IMR-90 (cell line): Measurements from ENCODE around the gene TELO2. TPM values are rescaled to one million over a fixed set of nuclear protein-coding genes. Genes with fewer than 3 reads are reported as not detected.

Experiments used
- ATAC-seq: fragments of 200-7000 bp; cut with Tn5 transposase; 2 replicates; pipeline ENCODE4 v1.9.1; 2020; ENCODE audit warnings: low read depth, mild to moderate bottlenecking, moderate library complexity
- BruUV-seq: library from RNA; stranded (reverse); fragments of 400-500 nt; replicated peaks from 2 replicates; lab custom pipeline; 2021; lab: Mats Ljungman, UMichigan
- CTCF ChIA-PET: fragments of 300-600 bp; formaldehyde crosslinking; extraction: SDS; loops from one replicate; lab custom pipeline; 2021; ENCODE audit warnings: antibody characterized with exemption; lab: Yijun Ruan, JAX
- POLR2A ChIA-PET: fragments of 300-600 bp; sonication (Branson Sonifier 250); formaldehyde crosslinking; loops from one replicate; lab custom pipeline; 2022; ENCODE audit warnings: antibody characterized with exemption; ENCODE audit not compliant: unreplicated experiment; lab: Charles Lee
- DNase-seq: peaks from one replicate; pipeline ENCODE4 v3.0.0; 2013
- H2AFZ ChIP-seq: replicated peaks from 2 replicates; pipeline ENCODE3; 2013; ENCODE audit warnings: low read length, mild to moderate bottlenecking; ENCODE audit not compliant: poor library complexity
- H2AK5ac ChIP-seq: 2 replicates; pipeline ENCODE4 v1.6.1; 2013; ENCODE audit warnings: low read depth, low read length, inconsistent platforms
- H2AK9ac ChIP-seq: replicated peaks from 2 replicates; pipeline ENCODE3; 2013; ENCODE audit warnings: mild to moderate bottlenecking, low read depth, low read length, moderate library complexity; ENCODE audit not compliant: poor library complexity
- H2BK120ac ChIP-seq: 2 replicates; pipeline ENCODE4 v1.6.1; 2013; ENCODE audit warnings: low read depth, low read length, inconsistent platforms
- H2BK15ac ChIP-seq: 3 replicates; pipeline ENCODE4 v1.6.1; 2013; ENCODE audit warnings: low read depth, low read length, inconsistent platforms
- H2BK20ac ChIP-seq: 2 replicates; pipeline ENCODE4 v1.6.1; 2013; ENCODE audit warnings: low read depth, mild to moderate bottlenecking, inconsistent platforms, low read length, moderate library complexity
- H2BK5ac ChIP-seq: 2 replicates; pipeline ENCODE4 v1.6.1; 2013; ENCODE audit warnings: mild to moderate bottlenecking, low read depth, low read length, inconsistent platforms; ENCODE audit not compliant: poor library complexity, severe bottlenecking
- H3K14ac ChIP-seq: replicated peaks from 2 replicates; pipeline ENCODE4 v1.6.1; 2013; ENCODE audit warnings: low read depth, low read length, inconsistent platforms
- H3K18ac ChIP-seq: 2 replicates; pipeline ENCODE4 v1.6.1; 2013; ENCODE audit warnings: low read depth, low read length, control low read depth
- H3K23ac ChIP-seq: 2 replicates; pipeline ENCODE4 v1.6.1; 2013; ENCODE audit warnings: low read depth, low read length, inconsistent platforms
- H3K27ac ChIP-seq: 2 replicates; pipeline ENCODE4 v1.5.1; 2013; ENCODE audit warnings: mild to moderate bottlenecking, control low read depth, low read length; ENCODE audit not compliant: insufficient read depth
- H3K27me3 ChIP-seq: 2 replicates; pipeline ENCODE4 v1.6.1; 2013; ENCODE audit warnings: low read length; ENCODE audit not compliant: control insufficient read depth, insufficient read depth
- H3K36me3 ChIP-seq: 2 replicates; pipeline ENCODE4 v1.6.1; 2013; ENCODE audit warnings: low read length, mixed read lengths; ENCODE audit not compliant: control insufficient read depth, insufficient read depth
- H3K4ac ChIP-seq: 2 replicates; pipeline ENCODE4 v1.6.1; 2013; ENCODE audit warnings: low read depth, low read length, inconsistent platforms
- H3K4me1 ChIP-seq: 2 replicates; pipeline ENCODE4 v1.6.1; 2013; ENCODE audit warnings: low read length, mixed read lengths; ENCODE audit not compliant: control insufficient read depth, insufficient read depth
- H3K4me2 ChIP-seq: 2 replicates; pipeline ENCODE4 v1.6.1; 2013; ENCODE audit warnings: low read depth, mild to moderate bottlenecking, control low read depth, low read length, moderate library complexity
- H3K4me3 ChIP-seq: 2 replicates; pipeline ENCODE4 v1.5.1; 2013; ENCODE audit warnings: low read depth, mild to moderate bottlenecking, control low read depth, low read length, moderate library complexity; ENCODE audit not compliant: insufficient read depth
- H3K56ac ChIP-seq: 2 replicates; pipeline ENCODE4 v1.6.1; 2013; ENCODE audit warnings: low read length, inconsistent platforms; ENCODE audit not compliant: insufficient read depth; ENCODE audit errors: extremely low read depth
- H3K79me1 ChIP-seq, 2 experiments: 2 replicates each; pipeline ENCODE4 v1.6.1; 2013; ENCODE audit warnings: low read length in 2 of 2, inconsistent platforms in 1 of 2, low read depth in 1 of 2
- H3K9ac ChIP-seq: 2 replicates; pipeline ENCODE4 v1.6.1; 2013; ENCODE audit warnings: low read depth, low read length, control low read depth
- H3K9me1 ChIP-seq: 2 replicates; pipeline ENCODE4 v1.6.1; 2013; ENCODE audit warnings: low read length, inconsistent platforms; ENCODE audit not compliant: insufficient read depth
- H3K9me3 ChIP-seq: 2 replicates; pipeline ENCODE4 v1.6.1; 2013; ENCODE audit warnings: low read length; ENCODE audit not compliant: control insufficient read depth, insufficient read depth
- H4K20me1 ChIP-seq: 2 replicates; pipeline ENCODE4 v1.6.1; 2013; ENCODE audit warnings: low read length, inconsistent platforms; ENCODE audit not compliant: insufficient read depth
- H4K5ac ChIP-seq: 2 replicates; pipeline ENCODE4 v1.6.1; 2013; ENCODE audit warnings: mild to moderate bottlenecking, low read depth, low read length, control low read depth
- H4K8ac ChIP-seq, 2 experiments: 2 replicates each; pipeline ENCODE4 v1.6.1; 2013; ENCODE audit warnings: low read depth in 2 of 2, low read length in 2 of 2, control low read depth in 1 of 2, inconsistent platforms in 1 of 2
- H4K91ac ChIP-seq: 2 replicates; pipeline ENCODE4 v1.6.1; 2013; ENCODE audit warnings: low read depth, low read length, inconsistent platforms; ENCODE audit not compliant: insufficient read depth
- BHLHE40 ChIP-seq: fragments of 150-350 bp; IDR thresholded peaks from 2 replicates; pipeline ENCODE4 v1.6.1; 2016; ENCODE audit warnings: mild to moderate bottlenecking, low read depth, low read length
- CEBPB ChIP-seq: IDR thresholded peaks from 2 replicates; pipeline ENCODE4 v1.6.1; 2012; ENCODE audit warnings: low read depth, low read length, improper control_type of control experiment
- CHD1 ChIP-seq: IDR thresholded peaks from 2 replicates; pipeline ENCODE4 v1.6.1; 2012; ENCODE audit warnings: low read depth, low read length, improper control_type of control experiment
- CTCF ChIP-seq: conservative IDR thresholded peaks from 2 replicates; pipeline ENCODE4 v1.5.1; 2012; ENCODE audit warnings: mild to moderate bottlenecking, low read depth, low read length, improper control_type of control experiment
- ELK1 ChIP-seq: fragments of 150-350 bp; IDR thresholded peaks from 2 replicates; pipeline ENCODE4 v1.6.1; 2016; ENCODE audit warnings: low read depth, mild to moderate bottlenecking, low read length, moderate library complexity, borderline replicate concordance
- FOS ChIP-seq: fragments of 150-350 bp; IDR thresholded peaks from 2 replicates; pipeline ENCODE4 v1.6.1; 2016; ENCODE audit warnings: low read depth, low read length
- MAFK ChIP-seq: IDR thresholded peaks from 2 replicates; pipeline ENCODE4 v1.6.1; 2012; ENCODE audit warnings: low read depth, low read length, improper control_type of control experiment
- MXI1 ChIP-seq: IDR thresholded peaks from 2 replicates; pipeline ENCODE4 v1.6.1; 2012; ENCODE audit warnings: low read depth, mild to moderate bottlenecking, low read length, moderate library complexity, borderline replicate concordance
- NFE2L2 ChIP-seq: fragments of 150-350 bp; IDR thresholded peaks from 2 replicates; pipeline ENCODE4 v1.6.1; 2016; ENCODE audit warnings: low read depth, mild to moderate bottlenecking, low read length
- POLR2A ChIP-seq: IDR thresholded peaks from 2 replicates; pipeline ENCODE4 v1.6.1; 2012; ENCODE audit warnings: mild to moderate bottlenecking, low read depth, low read length
- RAD21 ChIP-seq: IDR thresholded peaks from 2 replicates; pipeline ENCODE4 v1.6.1; 2012; ENCODE audit warnings: low read length, improper control_type of control experiment
- RCOR1 ChIP-seq: IDR thresholded peaks from 2 replicates; pipeline ENCODE4 v1.6.1; 2012; ENCODE audit warnings: mild to moderate bottlenecking, low read length, improper control_type of control experiment; ENCODE audit not compliant: insufficient replicate concordance
- RFX5 ChIP-seq: IDR thresholded peaks from 2 replicates; pipeline ENCODE4 v1.8.0; 2012; ENCODE audit warnings: low read depth, mild to moderate bottlenecking, low read length, moderate library complexity
- SMC3 ChIP-seq: fragments of 150-350 bp; IDR thresholded peaks from 2 replicates; pipeline ENCODE4 v1.6.1; 2016; ENCODE audit warnings: low read depth, mild to moderate bottlenecking, antibody characterized with exemption, low read length, moderate library complexity
- USF2 ChIP-seq: fragments of 150-350 bp; IDR thresholded peaks from 2 replicates; pipeline ENCODE4 v1.6.1; 2017; ENCODE audit warnings: mild to moderate bottlenecking, antibody characterized with exemption, low read length, low read depth
- WGBS, 2 experiments: methylation state at CpG; one replicate each; pipeline versions ENCODE4 v1.1.5 to v1.1.7; 2013; ENCODE audit warnings: missing lambda C conversion rate in 2 of 2; ENCODE audit not compliant: insufficient read length in 1 of 2; ENCODE audit errors: extremely low coverage in 2 of 2; 5-methylcytosine and 5-hydroxymethylcytosine counted together
- dilution Hi-C: fragments of 300-500 bp; cut with HindIII; formaldehyde crosslinking; loops from one replicate; pipeline ENCODE4 v1.14.3; 2018; ENCODE audit warnings: low sequenced_read_pairs; ENCODE audit not compliant: unreplicated experiment
- in situ Hi-C: fragments of 300-500 bp; cut with MboI; formaldehyde crosslinking; loops from 3 replicates; pipeline ENCODE4 v1.14.3; 2019; ENCODE audit warnings: low sequenced_read_pairs, inconsistent platforms, mixed read lengths
- intact Hi-C: fragments of 100-400 bp; cut with micrococcal nuclease; formaldehyde crosslinking; loops from 2 replicates; pipeline ENCODE4 v1.10.0; 2022
- polyA plus RNA-seq, 3 experiments: library from polyadenylated mRNA; depleted of rRNA; stranded (reverse); fragments of >200 nt; gene quantifications; 2 replicates each; pipeline ENCODE4 v1.2.3, GENCODE V29; 2012; ENCODE audit warnings: low replicate concordance in 1 of 3
- total RNA-seq: library from RNA; depleted of rRNA; stranded (reverse); fragments of >200 nt; gene quantifications from 2 replicates; pipeline ENCODE4 v1.2.3, GENCODE V29; 2012

Gene TELO2
- total and polyA plus RNA-seq, 2 of the 4 experiments (the other 2 are of a cell fraction), result 6.6 to 26.6 TPM

GRCh38 chr16:1509307-1510221, 16.4 kb downstream of the TELO2 start:
- dilution Hi-C loops (no loop called here), in situ Hi-C loops (no loop called here), intact Hi-C loops (no loop called here)
- no peak overlapping the region for H3K9ac ChIP-seq
- H4K8ac ChIP-seq, result no peak overlapping the region
- H3K9me3 ChIP-seq, result peaks cover 4% of the 10 kb centered on the region
- H3K36me3 ChIP-seq, result peaks cover 27% of the 10 kb centered on the region
- H2AFZ ChIP-seq, result peak overlapping the region; percentile 23
- no peak overlapping the region for H3K23ac ChIP-seq
- no peak overlapping the region for H3K27ac ChIP-seq
- no peaks in the 10 kb centered on the region for H3K79me1 ChIP-seq
- no peak overlapping the region for H3K18ac ChIP-seq
- H2AK5ac ChIP-seq, result no peak overlapping the region
- no peak overlapping the region for H3K4ac ChIP-seq
- no peak overlapping the region for H2BK15ac ChIP-seq
- no peak overlapping the region for H2BK120ac ChIP-seq
- DNase-seq, result no peak
- H2BK5ac ChIP-seq, result no peak overlapping the region
- H3K4me3 ChIP-seq, result no peak overlapping the region
- no peak for ATAC-seq
- BruUV-seq, result no TSS peak
- no peak overlapping the region for H3K4me2 ChIP-seq
- CTCF ChIA-PET, result no interaction called here
- H3K56ac ChIP-seq, result no peak overlapping the region
- H3K14ac ChIP-seq, result no peak overlapping the region
- no peak overlapping the region for H2AK9ac ChIP-seq
- POLR2A ChIA-PET, result no interaction called here
- no peak overlapping the region for H2BK20ac ChIP-seq
- no peak overlapping the region for H4K5ac ChIP-seq
- no peaks in the 10 kb centered on the region; the same call in 1 of the 2 replicates for H4K20me1 ChIP-seq
- no peaks in the 10 kb centered on the region for H3K27me3 ChIP-seq
- no peaks in the 10 kb centered on the region for H3K4me1 ChIP-seq
- H4K91ac ChIP-seq, result no peak overlapping the region
- WGBS, 2 experiments, result 87% methylated on average over 15 of the region's 44 CpGs; no CpG with 5 or more reads in 1 of the 2 experiments
- no peaks in the 10 kb centered on the region for H3K9me1 ChIP-seq
- TF ChIP-seq POLR2A (no peak), MAFK (no peak), NFE2L2 (no peak), RFX5 (no peak), CTCF (no peak), SMC3 (no peak), BHLHE40 (no peak), MXI1 (no peak), USF2 (no peak), RCOR1 (no peak), CHD1 (no peak), RAD21 (no peak), FOS (no peak), CEBPB (no peak), ELK1 (no peak)
